Body of pancreas (tissue), 4 donors: ENCODE data around the gene FLYWCH1.

Experiments
- POLR2A ChIP-seq, 3 donors: fragments of 450-650 bp; IDR thresholded peaks; one replicate each; pipeline ENCODE4 v1.6.1; 2016; ENCODE audit warnings: antibody characterized with exemption in 3 of 3, mild to moderate bottlenecking in 2 of 3
- TF ChIP-seq, protein P1 (sequence below), 7 experiments: fragments of 450-650 bp in 4 of 7; fragments of 200-600 bp in 3 of 7; sonication (generic) in 3 of 7; IDR thresholded peaks; one replicate each; pipeline ENCODE4 v1.5.1; 2016 to 2019; ENCODE audit warnings: antibody characterized with exemption in 7 of 7

DNA sequence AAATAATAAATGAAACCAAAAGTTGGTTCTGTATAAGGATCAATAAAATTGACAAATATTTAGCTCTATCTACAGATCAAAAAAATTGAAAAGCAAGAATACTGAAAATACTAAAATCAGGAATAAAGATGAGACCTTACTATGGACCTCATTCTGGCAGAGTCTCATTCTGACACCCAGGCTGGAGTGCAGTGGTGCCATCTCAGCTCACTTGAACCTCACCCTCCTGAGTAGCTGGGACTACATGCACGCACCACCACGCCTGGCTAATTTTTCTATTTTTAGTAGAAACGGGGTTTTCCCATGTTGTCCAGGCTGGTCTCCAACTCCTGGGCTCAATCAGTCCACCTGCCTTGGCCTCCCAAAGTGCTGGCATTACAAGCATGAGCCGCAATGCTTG, 30.3 kb downstream of the FLYWCH1 start:
- TF ChIP-seq, protein P1, sequence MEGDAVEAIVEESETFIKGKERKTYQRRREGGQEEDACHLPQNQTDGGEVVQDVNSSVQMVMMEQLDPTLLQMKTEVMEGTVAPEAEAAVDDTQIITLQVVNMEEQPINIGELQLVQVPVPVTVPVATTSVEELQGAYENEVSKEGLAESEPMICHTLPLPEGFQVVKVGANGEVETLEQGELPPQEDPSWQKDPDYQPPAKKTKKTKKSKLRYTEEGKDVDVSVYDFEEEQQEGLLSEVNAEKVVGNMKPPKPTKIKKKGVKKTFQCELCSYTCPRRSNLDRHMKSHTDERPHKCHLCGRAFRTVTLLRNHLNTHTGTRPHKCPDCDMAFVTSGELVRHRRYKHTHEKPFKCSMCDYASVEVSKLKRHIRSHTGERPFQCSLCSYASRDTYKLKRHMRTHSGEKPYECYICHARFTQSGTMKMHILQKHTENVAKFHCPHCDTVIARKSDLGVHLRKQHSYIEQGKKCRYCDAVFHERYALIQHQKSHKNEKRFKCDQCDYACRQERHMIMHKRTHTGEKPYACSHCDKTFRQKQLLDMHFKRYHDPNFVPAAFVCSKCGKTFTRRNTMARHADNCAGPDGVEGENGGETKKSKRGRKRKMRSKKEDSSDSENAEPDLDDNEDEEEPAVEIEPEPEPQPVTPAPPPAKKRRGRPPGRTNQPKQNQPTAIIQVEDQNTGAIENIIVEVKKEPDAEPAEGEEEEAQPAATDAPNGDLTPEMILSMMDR (IDR thresholded peaks at IDR 0.05): no peak
- TF ChIP-seq POLR2A (IDR thresholded peaks at IDR 0.05): no peak
